Ishikawa (cell line): ENCODE data around the gene LIPE.

Experiments used
- CEBPB ChIP-seq: IDR thresholded peaks from 2 replicates; pipeline ENCODE4 v1.6.1; 2012
- CREB1 ChIP-seq: IDR thresholded peaks from 2 replicates; pipeline ENCODE4 v1.6.1; 2012; ENCODE audit warnings: low read depth
- EGR1 ChIP-seq: IDR thresholded peaks from 2 replicates; pipeline ENCODE4 v1.6.1; 2012
- EP300 ChIP-seq: IDR thresholded peaks from 2 replicates; pipeline ENCODE4 v1.6.1; 2012; ENCODE audit warnings: borderline replicate concordance
- FOXM1 ChIP-seq: IDR thresholded peaks from 2 replicates; pipeline ENCODE4 v1.6.1; 2012; ENCODE audit warnings: low read depth, borderline replicate concordance
- NFIC ChIP-seq: IDR thresholded peaks from 2 replicates; pipeline ENCODE4 v1.6.1; 2012
- RAD21 ChIP-seq: IDR thresholded peaks from 2 replicates; pipeline ENCODE4 v1.6.1; 2012; ENCODE audit warnings: low read depth
- TAF1 ChIP-seq: IDR thresholded peaks from 2 replicates; pipeline ENCODE4 v1.6.1; 2012; ENCODE audit warnings: low read depth, mild to moderate bottlenecking
- TCF12 ChIP-seq: IDR thresholded peaks from 2 replicates; pipeline ENCODE4 v1.6.1; 2012; ENCODE audit warnings: low read depth
- TEAD4 ChIP-seq: IDR thresholded peaks from 2 replicates; pipeline ENCODE4 v1.6.1; 2012
- YY1 ChIP-seq: IDR thresholded peaks from 2 replicates; pipeline ENCODE4 v1.6.1; 2012; ENCODE audit warnings: low read depth
- ZBTB7A ChIP-seq: IDR thresholded peaks from 2 replicates; pipeline ENCODE4 v1.6.1; 2012; ENCODE audit warnings: low read depth
- TF ChIP-seq, protein P1 (sequence below): IDR thresholded peaks from 2 replicates; pipeline ENCODE4 v1.6.1; 2012
- TF ChIP-seq, protein P2 (sequence below): IDR thresholded peaks from 2 replicates; pipeline ENCODE4 v1.6.1; 2012; ENCODE audit warnings: low read depth, mild to moderate bottlenecking
- TF ChIP-seq, protein P3 (sequence below): IDR thresholded peaks from 2 replicates; pipeline ENCODE4 v1.6.1; 2012

The LIPE gene

DNA sequence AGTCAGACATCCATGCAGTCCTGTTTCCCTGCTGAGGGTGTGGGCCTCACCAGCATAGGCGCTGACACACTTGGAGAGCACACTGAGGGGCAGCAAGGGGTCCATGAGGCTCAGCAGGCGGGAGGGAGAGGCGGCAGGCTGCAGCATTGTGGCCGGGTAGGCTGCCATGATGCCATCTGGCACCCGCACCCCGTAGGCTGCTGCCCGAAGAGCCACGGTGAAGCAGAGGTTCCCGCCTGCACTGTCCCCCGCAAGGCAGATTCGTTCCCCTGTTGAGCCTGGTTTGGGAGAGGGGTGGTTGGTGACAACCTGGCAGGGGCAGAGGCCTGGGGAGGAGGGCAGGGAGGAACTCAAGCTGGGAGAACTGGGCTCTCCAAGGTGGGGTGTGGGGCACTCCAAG lies 21.1 kb downstream of the LIPE start:
- TF ChIP-seq ZBTB7A, result no peak
- TF ChIP-seq FOXM1, result no peak
- no peak for TF ChIP-seq EP300
- no peak for TF ChIP-seq TEAD4
- TF ChIP-seq, protein P1, sequence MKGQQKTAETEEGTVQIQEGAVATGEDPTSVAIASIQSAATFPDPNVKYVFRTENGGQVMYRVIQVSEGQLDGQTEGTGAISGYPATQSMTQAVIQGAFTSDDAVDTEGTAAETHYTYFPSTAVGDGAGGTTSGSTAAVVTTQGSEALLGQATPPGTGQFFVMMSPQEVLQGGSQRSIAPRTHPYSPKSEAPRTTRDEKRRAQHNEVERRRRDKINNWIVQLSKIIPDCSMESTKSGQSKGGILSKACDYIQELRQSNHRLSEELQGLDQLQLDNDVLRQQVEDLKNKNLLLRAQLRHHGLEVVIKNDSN, result no peak
- no peak for TF ChIP-seq TAF1
- TF ChIP-seq NFIC, result no peak
- no peak for TF ChIP-seq CREB1
- no peak for TF ChIP-seq CEBPB
- no peak for TF ChIP-seq RAD21
- no peak for TF ChIP-seq EGR1

DNA sequence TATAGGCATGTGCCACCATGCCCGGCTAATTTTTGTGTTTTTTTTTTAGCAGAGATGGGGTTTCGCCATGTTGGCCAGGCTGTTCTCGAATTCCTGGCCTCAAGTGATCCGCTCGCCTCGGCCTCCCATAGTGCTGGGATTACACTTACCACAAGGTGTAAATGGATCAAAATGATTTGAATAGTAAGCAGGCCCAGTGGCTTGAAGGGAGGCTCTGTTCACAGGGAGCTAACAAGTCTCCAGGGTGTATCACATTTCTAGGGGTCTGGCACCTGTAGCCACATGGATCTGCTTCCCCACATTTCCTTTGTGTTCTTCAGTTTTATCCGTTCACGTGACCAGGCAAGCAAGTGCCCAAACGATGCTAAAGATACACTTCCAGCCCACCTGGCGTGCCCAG lies 23.6 kb downstream of the LIPE start:
- TF ChIP-seq TAF1 (no peak), YY1 (no peak), TEAD4 (no peak), EP300 (no peak)
- TF ChIP-seq, protein P2, sequence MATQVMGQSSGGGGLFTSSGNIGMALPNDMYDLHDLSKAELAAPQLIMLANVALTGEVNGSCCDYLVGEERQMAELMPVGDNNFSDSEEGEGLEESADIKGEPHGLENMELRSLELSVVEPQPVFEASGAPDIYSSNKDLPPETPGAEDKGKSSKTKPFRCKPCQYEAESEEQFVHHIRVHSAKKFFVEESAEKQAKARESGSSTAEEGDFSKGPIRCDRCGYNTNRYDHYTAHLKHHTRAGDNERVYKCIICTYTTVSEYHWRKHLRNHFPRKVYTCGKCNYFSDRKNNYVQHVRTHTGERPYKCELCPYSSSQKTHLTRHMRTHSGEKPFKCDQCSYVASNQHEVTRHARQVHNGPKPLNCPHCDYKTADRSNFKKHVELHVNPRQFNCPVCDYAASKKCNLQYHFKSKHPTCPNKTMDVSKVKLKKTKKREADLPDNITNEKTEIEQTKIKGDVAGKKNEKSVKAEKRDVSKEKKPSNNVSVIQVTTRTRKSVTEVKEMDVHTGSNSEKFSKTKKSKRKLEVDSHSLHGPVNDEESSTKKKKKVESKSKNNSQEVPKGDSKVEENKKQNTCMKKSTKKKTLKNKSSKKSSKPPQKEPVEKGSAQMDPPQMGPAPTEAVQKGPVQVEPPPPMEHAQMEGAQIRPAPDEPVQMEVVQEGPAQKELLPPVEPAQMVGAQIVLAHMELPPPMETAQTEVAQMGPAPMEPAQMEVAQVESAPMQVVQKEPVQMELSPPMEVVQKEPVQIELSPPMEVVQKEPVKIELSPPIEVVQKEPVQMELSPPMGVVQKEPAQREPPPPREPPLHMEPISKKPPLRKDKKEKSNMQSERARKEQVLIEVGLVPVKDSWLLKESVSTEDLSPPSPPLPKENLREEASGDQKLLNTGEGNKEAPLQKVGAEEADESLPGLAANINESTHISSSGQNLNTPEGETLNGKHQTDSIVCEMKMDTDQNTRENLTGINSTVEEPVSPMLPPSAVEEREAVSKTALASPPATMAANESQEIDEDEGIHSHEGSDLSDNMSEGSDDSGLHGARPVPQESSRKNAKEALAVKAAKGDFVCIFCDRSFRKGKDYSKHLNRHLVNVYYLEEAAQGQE, result no peak
- TF ChIP-seq, protein P3, sequence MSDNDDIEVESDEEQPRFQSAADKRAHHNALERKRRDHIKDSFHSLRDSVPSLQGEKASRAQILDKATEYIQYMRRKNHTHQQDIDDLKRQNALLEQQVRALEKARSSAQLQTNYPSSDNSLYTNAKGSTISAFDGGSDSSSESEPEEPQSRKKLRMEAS, result no peak

DNA sequence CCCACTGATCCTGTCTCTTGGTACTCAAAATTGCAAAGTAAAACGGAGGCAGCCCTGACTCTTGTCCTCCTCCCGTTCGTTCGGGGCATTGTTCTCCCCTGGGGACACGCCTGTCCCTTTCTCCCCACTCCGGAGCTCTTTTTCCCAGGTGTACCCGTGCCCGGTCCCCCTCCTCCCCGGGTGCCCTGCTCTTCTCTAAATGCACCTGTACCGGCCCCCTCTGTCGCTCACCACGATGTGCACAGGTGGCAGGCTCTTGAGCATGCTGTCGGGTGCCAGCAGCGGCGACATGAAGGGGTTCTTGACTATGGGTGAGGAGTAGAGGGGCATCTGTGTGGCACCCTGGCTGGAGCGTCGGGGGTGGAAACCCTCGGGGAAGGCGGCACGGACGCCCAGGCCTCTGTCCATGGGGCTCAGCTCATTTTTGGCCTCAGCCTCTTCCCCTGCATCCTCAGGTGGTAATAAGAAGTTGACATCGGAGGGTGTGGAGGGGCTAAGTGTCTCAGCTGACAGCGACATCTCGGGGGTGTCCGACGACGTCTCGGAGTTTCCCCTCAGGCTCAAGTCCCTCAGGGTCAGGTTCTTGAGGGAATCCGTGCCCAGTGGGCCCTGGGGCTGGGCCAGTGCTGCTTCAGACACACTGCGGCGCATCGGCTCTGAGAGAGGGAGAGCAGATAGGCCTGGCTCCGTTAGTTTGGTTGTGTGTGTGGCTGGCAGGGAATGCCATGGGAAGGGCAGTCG lies 24.6 kb downstream of the LIPE start:
- TF ChIP-seq EP300 (no peak), RAD21 (no peak), EGR1 (no peak), CREB1 (no peak), TAF1 (no peak)
- TF ChIP-seq, protein P1, result no peak

DNA sequence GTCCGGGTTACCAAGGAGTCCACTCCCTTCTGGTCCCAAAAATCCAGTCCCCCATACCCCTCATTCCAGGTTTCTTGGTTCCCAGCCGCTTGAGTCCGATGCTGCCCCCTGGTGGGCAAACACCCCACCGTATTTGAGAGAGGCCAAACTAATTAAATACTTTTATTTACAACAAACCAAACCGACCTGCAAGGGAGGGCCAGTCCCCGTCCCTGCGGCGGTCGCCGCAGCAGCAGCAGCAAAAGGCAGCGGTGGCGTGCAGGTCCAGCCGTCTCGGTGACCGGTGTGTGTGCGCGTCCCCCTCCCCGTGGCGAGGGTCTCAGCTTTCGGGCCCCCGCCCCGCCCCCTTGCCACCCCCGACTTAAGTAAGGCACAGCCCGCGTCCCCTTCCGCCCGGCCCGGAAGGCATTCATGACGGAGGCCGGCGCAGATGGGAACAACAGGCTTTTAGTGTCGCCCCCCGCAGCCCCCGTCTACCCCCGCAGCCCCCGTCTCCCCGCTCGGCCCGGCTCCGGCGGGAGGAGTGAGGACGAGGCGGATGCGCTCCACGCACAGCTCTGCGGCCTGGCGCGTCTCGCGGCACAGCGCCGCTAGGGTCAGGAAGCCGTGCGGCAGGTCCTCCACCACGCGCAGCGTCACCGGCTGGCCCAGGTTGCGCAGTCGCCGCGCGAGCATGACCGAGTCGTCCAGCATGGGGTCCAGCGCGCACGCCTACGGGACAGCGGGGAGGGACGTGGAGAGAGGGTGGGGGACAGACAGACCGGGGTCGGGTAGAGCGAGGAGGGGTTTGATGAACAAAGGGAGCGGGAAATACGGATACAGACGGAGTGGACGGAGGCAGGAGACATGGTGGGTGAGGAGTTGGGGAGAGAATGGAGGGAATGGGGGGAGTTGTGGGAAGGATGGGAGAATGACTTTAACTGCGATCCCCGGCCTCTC lies 25.6 kb downstream of the LIPE start:
- TF ChIP-seq, protein P1, result no peak
- no peak for TF ChIP-seq CREB1
- TF ChIP-seq NFIC, result no peak
- TF ChIP-seq, protein P3, result peak; percentile 76
- TF ChIP-seq RAD21, result peak; percentile 52

DNA sequence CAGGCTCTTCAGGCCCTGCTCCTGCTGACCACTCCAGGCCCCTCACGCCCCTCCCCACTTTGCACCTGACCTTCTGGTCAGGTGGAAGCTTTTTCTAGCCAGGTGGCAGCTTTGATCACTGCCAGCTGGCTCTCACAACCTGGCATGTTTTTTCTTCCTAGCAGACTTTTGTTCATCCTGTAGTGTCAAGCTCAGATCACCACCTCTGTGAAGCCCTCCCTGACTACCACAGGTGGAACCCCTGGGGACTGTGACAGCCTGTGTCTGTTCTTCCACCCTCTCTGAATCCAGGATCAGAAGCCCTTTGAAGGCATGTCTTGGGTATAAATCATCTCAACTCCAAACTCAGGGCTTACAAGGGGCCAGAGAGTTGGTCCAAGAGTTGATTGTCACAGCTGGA lies 26.8 kb downstream of the LIPE start:
- TF ChIP-seq EP300 (no peak), TCF12 (no peak), TAF1 (no peak), TEAD4 (no peak), NFIC (no peak), YY1 (no peak), EGR1 (no peak), ZBTB7A (no peak), CEBPB (no peak), FOXM1 (no peak), CREB1 (no peak), RAD21 (no peak)
- TF ChIP-seq, protein P1, result no peak
- TF ChIP-seq, protein P3, result no peak
- TF ChIP-seq, protein P2, result no peak
